ENCODE data around the gene ATXN1L.

DNA sequence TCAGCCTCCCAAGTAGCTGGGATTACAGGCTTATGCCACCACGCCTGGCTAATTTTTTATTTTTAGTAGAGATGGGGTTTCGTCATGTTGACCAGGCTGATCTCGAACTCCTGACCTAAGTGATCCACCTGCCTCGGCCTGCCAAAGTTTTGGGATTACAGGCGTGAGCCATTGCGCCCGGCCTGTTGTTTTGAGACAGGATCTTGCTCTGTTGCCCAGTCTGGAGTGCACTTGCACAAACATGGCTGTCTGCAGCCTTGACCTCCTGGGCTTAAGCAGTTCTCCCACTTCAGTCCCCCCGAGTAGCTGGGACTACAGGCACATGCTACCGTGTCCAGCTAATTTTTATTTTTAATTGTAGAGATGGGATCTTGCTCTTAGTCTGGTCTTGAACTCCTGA is 58.5 kb downstream of the ATXN1L start:
- TF ChIP-seq POLR2A (IDR thresholded peaks at IDR 0.05; ENCODE audit: low read depth, low read length), result no peak
- no peak for TF ChIP-seq TAF1 (IDR thresholded peaks at IDR 0.05; ENCODE audit: borderline replicate concordance, low read depth, low read length)

All from GM12892 (cell line).